K562 (cell line): ENCODE measurements around the gene CLCN6. TPM values are rescaled to one million over a fixed set of nuclear protein-coding genes. Genes with fewer than 3 reads are reported as not detected.

Source experiments
- BMI1 ChIP-seq: fragments of 150-350 bp; IDR thresholded peaks from 2 replicates; pipeline ENCODE4 v1.6.1; 2014; ENCODE audit warnings: low read length
- DACH1 ChIP-seq: fragments of 450-650 bp; IDR thresholded peaks from 2 replicates; pipeline ENCODE4 v1.6.1; 2018; ENCODE audit not compliant: partially characterized antibody
- DDX20 ChIP-seq: fragments of 450-650 bp; IDR thresholded peaks from 2 replicates; pipeline ENCODE4 v1.6.1; 2016; ENCODE audit warnings: missing genetic modification characterization, low read depth, mild to moderate bottlenecking, missing compliant biosample characterization, moderate library complexity
- HDAC2 ChIP-seq: fragments of 450-650 bp; IDR thresholded peaks from 2 replicates; pipeline ENCODE4 v1.6.1; 2016; ENCODE audit warnings: mild to moderate bottlenecking
- IRF2 ChIP-seq: sonication (generic); formaldehyde crosslinking; IDR thresholded peaks from 2 replicates; pipeline ENCODE4 v1.8.1; 2022; ENCODE audit warnings: mild to moderate bottlenecking, missing genetic modification reagents
- MCM7 ChIP-seq, 2 experiments: fragments of 450-650 bp; IDR thresholded peaks; 2 replicates each; pipeline ENCODE4 v1.6.1; 2016 to 2018
- MECOM ChIP-seq: fragments of 250-450 bp; sonication (Bioruptor Pico); IDR thresholded peaks from 2 replicates; pipeline ENCODE4 v1.8.0; 2022; ENCODE audit warnings: inconsistent platforms
- MEF2A ChIP-seq: IDR thresholded peaks from 2 replicates; pipeline ENCODE4 v1.6.1; 2011; ENCODE audit warnings: low read depth, mild to moderate bottlenecking, low read length, moderate library complexity; ENCODE audit not compliant: control insufficient read depth
- MYNN ChIP-seq, 2 experiments: sonication (generic); formaldehyde crosslinking in 1 of 2; IDR thresholded peaks; 2 replicates each; pipeline versions ENCODE4 v1.5.0 to v1.6.1; 2016 to 2020; ENCODE audit warnings: antibody characterized with exemption in 1 of 2, missing genetic modification reagents in 1 of 2
- NFE2 ChIP-seq: IDR thresholded peaks from 2 replicates; pipeline ENCODE4 v1.6.1; 2014; ENCODE audit warnings: antibody characterized with exemption, low read depth
- POLR2A ChIP-seq: fragments of 450-650 bp; conservative IDR thresholded peaks from 2 replicates; pipeline ENCODE4 v1.6.1; 2016
- POU5F1 ChIP-seq: fragments of 150-350 bp; IDR thresholded peaks from 2 replicates; pipeline ENCODE4 v1.6.1; 2014; ENCODE audit warnings: borderline replicate concordance, low read length, low read depth, mild to moderate bottlenecking; ENCODE audit not compliant: partially characterized antibody
- SRSF3 ChIP-seq: fragments of 200-400 bp; formaldehyde crosslinking; IDR thresholded peaks from 2 replicates; pipeline ENCODE4 v1.6.1; 2016; ENCODE audit warnings: mild to moderate bottlenecking, low read length, moderate library complexity; ENCODE audit not compliant: insufficient read depth
- TBP ChIP-seq: optimal IDR thresholded peaks from 2 replicates; pipeline ENCODE3; 2011; ENCODE audit warnings: low read depth, low read length, improper control_type of control experiment
- ZNF507 ChIP-seq: conservative IDR thresholded peaks from 2 replicates; pipeline ENCODE4 v1.6.1; 2017; ENCODE audit warnings: missing genetic modification characterization, missing compliant biosample characterization
- ZNF707 ChIP-seq: fragments of 250-450 bp; sonication (Bioruptor Pico); conservative IDR thresholded peaks from 2 replicates; pipeline ENCODE4 v1.8.0; 2022; ENCODE audit warnings: inconsistent platforms, mild to moderate bottlenecking, moderate library complexity
- ZNF766 ChIP-seq: fragments of 200-800 bp; sonication (Bioruptor generic); conservative IDR thresholded peaks from 2 replicates; pipeline ENCODE4 v1.6.1; 2016; ENCODE audit warnings: missing genetic modification characterization, missing compliant biosample characterization
- polyA plus RNA-seq, 8 experiments: library from polyadenylated mRNA; depleted of rRNA in 4 of 8; stranded (reverse) in 5 of 8; unstranded in 3 of 8; fragments of >200 nt; fragmentation: Nextera tagmentation in 2 of 8; fragmentation: Illumina TruSeq in 1 of 8; extraction: Ambion mirVana in 2 of 8; extraction: Trizol in 1 of 8; gene quantifications; 2 replicates each; pipeline versions ENCODE4 v1.2.1 to v1.2.3, GENCODE V29; 2011 to 2014; ENCODE audit warnings: inconsistent platforms in 1 of 8, missing spikeins in 1 of 8
- total RNA-seq, 7 experiments: library from RNA; depleted of rRNA in 6 of 7; stranded (reverse); fragments of >200 nt in 6 of 7; fragmentation: Illumina TruSeq in 2 of 7; extraction: Trizol in 2 of 7; gene quantifications; 2 replicates each; pipeline versions ENCODE4 v1.2.1 to v1.2.3, GENCODE V29; 2011 to 2021; ENCODE audit warnings: low replicate concordance in 1 of 7
- TF ChIP-seq, protein P1 (sequence below): fragments of 250-450 bp; sonication (Bioruptor Pico); IDR thresholded peaks from 2 replicates; pipeline ENCODE4 v1.6.1; 2021; ENCODE audit warnings: mild to moderate bottlenecking
- TF ChIP-seq, protein P2 (sequence below): fragments of 250-450 bp; sonication (Bioruptor Pico); IDR thresholded peaks from 2 replicates; pipeline ENCODE4 v1.5.0; 2021; ENCODE audit warnings: mild to moderate bottlenecking, moderate library complexity
- TF ChIP-seq, protein P3 (sequence below): sonication (generic); formaldehyde crosslinking; IDR thresholded peaks from 2 replicates; pipeline ENCODE4 v1.9.0; 2022; ENCODE audit warnings: mild to moderate bottlenecking, missing genetic modification reagents
- TF ChIP-seq, protein P4 (sequence below): fragments of 250-450 bp; sonication (Bioruptor Pico); IDR thresholded peaks from 2 replicates; pipeline ENCODE4 v1.8.0; 2022; ENCODE audit warnings: inconsistent platforms, mild to moderate bottlenecking, moderate library complexity, borderline replicate concordance
- TF ChIP-seq, protein P5 (sequence below), 2 experiments: fragments of 250-450 bp in 1 of 2; fragments of 450-650 bp in 1 of 2; sonication (Bioruptor Pico) in 1 of 2; IDR thresholded peaks; 2 replicates each; pipeline versions ENCODE4 v1.6.1 to v1.8.0; 2016 to 2021; ENCODE audit warnings: mild to moderate bottlenecking in 2 of 2, moderate library complexity in 2 of 2, missing compliant biosample characterization in 1 of 2, missing genetic modification characterization in 1 of 2

The CLCN6 gene
- total and polyA plus RNA-seq, 9 of the 15 experiments (the other 6 are each of a cell fraction or from before 2014, with no cell fraction given), result 2.0 to 21.8 (median 13.6) TPM

DNA sequence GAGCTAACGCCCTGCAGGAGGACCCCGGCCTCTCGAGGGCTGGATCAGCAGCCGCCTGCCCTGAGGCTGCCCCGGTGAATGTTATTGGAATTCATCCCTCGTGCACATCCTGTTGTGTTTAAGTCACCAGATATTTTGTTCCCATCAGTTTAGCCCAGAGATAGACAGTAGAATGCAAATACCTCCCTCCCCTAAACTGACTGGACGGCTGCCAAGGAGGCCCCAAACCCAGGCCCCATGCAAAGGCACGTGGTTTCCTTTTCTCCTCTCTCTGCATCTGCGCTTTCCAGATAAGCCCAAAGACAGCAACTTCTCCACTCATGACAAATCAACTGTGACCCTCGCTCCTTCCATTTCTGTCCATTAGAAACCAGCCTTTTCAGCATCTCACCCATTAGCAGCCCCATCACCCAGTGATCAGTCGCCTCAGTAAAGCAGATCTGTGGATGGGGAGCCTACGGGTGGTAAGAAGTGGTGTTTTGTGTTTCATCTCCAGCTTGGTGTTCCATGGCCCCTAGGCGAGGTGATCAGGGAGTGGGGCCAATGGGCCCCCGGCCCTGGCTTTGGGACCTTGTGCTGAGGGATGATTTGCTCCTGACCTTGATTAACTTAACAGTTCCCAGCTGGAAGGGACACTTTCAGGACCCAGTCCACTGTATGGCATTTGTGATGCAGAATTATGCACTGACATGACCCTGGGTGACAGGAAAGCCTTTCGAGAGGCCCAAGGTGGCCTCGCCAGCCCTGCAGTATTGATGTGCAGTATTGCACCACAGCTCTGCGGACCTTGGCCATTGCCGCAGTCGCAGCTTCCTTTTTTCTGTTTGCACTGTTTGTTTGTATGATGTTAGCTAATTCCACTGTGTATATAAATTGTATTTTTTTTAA is 36.4 kb downstream of the CLCN6 start (continued):
- peak; percentile 83 for TF ChIP-seq ZNF766
- no peak for TF ChIP-seq DDX20 (tag)
- TF ChIP-seq DACH1, result peak; percentile 71
- TF ChIP-seq, protein P1, sequence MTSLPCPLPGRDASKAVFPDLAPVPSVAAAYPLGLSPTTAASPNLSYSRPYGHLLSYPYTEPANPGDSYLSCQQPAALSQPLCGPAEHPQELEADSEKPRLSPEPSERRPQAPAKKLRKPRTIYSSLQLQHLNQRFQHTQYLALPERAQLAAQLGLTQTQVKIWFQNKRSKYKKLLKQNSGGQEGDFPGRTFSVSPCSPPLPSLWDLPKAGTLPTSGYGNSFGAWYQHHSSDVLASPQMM (CRISPR knock-in tag), result no peak
- TF ChIP-seq, protein P2, sequence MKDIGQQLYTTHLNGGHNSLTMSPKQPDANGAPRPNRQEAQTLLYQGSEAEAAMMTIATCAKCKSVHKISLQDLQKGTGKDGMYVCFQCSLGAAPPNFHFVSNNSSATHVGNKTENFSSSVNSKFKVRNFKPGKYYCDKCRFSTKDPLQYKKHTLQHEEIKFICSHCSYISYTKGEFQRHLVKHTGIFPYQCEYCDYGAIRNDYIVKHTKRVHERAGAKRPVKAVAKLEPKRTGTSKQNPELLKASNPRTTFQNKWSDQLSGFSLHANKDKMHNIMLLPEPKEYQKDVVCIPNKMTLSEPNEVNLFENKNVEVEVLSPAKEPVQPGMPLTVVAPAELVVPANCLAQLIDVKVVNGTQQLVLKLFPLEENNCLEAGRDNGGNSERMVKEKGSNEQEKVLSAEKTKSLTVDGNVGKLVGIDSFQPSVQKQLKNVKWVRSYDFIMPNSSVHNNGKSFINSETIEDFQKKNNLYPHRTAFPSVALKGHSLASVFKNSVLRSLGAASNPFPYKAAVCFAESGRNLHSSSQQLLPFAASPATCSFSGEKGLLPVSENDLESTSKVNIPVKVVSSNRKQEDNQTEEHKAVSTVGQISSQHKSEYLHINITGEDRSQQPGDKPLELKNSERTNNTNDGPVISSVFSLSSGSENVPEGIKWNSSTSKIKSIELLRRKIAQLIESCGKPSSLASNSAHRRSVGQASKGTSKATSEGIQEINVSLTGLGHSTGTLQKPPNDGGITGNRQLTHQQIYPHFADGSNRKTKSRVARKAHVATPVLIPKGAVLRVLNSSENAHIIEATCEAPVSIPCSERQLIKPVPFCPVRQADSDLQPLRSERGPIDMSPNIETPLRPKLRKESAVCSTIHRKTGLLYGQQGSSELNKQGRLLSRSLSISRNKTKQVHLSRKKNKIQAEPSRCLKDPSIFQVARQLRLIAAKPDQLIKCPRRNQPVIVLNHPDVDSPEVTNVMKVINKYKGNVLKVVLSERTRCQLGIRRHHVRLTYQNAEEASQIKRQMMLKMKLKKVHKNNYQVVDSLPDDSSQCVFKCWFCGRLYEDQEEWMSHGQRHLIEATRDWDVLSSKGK (CRISPR knock-in tag), result no peak
- no peak for TF ChIP-seq POU5F1
- no peak for TF ChIP-seq IRF2 (CRISPR knock-in tag)
- no peak; the same call in 1 of the 2 replicates for TF ChIP-seq MECOM
- no peak for TF ChIP-seq ZNF507
- peak; percentile 98 for TF ChIP-seq HDAC2
- no peak for TF ChIP-seq TBP
- TF ChIP-seq, protein P3, sequence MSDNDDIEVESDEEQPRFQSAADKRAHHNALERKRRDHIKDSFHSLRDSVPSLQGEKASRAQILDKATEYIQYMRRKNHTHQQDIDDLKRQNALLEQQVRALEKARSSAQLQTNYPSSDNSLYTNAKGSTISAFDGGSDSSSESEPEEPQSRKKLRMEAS (CRISPR knock-in tag), result peak; percentile 97
- TF ChIP-seq, protein P4, sequence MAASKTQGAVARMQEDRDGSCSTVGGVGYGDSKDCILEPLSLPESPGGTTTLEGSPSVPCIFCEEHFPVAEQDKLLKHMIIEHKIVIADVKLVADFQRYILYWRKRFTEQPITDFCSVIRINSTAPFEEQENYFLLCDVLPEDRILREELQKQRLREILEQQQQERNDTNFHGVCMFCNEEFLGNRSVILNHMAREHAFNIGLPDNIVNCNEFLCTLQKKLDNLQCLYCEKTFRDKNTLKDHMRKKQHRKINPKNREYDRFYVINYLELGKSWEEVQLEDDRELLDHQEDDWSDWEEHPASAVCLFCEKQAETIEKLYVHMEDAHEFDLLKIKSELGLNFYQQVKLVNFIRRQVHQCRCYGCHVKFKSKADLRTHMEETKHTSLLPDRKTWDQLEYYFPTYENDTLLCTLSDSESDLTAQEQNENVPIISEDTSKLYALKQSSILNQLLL, result no peak
- TF ChIP-seq MYNN (IDR thresholded peaks at IDR 0.05), result peak; percentile 61; the same call in 1 of the 2 replicates
- TF ChIP-seq MYNN (CRISPR knock-in tag; IDR thresholded peaks at IDR 0.05), result no peak
- no peak for TF ChIP-seq NFE2
- TF ChIP-seq BMI1, result no peak
- 0 out of 2 replicates have a peak, but pooled peaks have one; percentile 34 for TF ChIP-seq MEF2A
- no peak for TF ChIP-seq ZNF707
- no peak for TF ChIP-seq MCM7 (IDR thresholded peaks at IDR 0.05)
- TF ChIP-seq POLR2A, result peak; percentile 22; the same call in 1 of the 2 replicates
- TF ChIP-seq SRSF3, result no peak
- TF ChIP-seq, protein P5, sequence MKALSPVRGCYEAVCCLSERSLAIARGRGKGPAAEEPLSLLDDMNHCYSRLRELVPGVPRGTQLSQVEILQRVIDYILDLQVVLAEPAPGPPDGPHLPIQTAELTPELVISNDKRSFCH (CRISPR knock-in tag; IDR thresholded peaks at IDR 0.05), result no peak
- TF ChIP-seq, protein P5 (tag; IDR thresholded peaks at IDR 0.05), result peak; percentile 83
